ENCODE results near the gene NUMB.

- TF ChIP-seq CTCF (IDR thresholded peaks at IDR 0.05; ENCODE audit: low read depth, low read length) (no peak), EZH2phosphoT487 (IDR thresholded peaks at IDR 0.05; ENCODE audit: low read depth) (no peak)
These were observed 19.4 kb upstream of the NUMB start for GRCh38 chr14:73477618-73478266.

Data from OCI-LY3 (cell line).